Stimulated activated naive CD4-positive, alpha-beta T cell (primary cell): ENCODE data around the gene R3HDM4.

Experiments
- DNase-seq, 6 experiments: peaks; one replicate each; lab custom pipeline; 2025; lab: John Stamatoyannopoulos, UW

R3HDM4 gene

DNA sequence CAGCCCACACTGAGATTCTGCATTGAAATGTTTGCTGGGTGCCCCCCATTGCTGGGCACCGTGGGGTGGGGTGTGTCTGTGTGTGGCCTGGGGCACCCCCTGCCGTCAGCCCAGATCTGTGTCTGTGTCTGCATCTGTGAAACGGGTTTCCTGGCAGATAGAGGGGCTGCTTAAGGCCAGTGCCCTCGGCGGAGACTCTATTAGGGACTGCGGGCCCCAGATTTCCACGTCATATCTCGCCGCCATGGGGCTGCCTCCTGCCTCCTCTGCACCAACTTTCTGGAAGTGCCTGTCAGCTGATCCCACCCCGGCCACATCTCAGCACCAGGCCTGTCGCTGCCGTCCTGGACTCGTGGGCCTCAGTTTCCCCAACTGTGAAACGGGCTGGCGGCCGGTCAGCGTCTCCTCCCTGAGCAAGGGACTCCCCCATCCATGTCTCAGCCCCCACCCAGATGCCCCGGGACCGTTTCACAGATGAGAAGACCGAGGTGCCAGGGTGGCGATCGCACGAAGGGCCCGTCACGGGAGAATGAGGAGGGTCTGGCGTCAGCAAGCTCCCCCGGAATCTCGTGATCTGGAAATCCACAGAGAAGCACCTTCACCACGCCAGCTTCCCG is 34.2 kb upstream of the R3HDM4 start:
- no peak for DNase-seq

DNA sequence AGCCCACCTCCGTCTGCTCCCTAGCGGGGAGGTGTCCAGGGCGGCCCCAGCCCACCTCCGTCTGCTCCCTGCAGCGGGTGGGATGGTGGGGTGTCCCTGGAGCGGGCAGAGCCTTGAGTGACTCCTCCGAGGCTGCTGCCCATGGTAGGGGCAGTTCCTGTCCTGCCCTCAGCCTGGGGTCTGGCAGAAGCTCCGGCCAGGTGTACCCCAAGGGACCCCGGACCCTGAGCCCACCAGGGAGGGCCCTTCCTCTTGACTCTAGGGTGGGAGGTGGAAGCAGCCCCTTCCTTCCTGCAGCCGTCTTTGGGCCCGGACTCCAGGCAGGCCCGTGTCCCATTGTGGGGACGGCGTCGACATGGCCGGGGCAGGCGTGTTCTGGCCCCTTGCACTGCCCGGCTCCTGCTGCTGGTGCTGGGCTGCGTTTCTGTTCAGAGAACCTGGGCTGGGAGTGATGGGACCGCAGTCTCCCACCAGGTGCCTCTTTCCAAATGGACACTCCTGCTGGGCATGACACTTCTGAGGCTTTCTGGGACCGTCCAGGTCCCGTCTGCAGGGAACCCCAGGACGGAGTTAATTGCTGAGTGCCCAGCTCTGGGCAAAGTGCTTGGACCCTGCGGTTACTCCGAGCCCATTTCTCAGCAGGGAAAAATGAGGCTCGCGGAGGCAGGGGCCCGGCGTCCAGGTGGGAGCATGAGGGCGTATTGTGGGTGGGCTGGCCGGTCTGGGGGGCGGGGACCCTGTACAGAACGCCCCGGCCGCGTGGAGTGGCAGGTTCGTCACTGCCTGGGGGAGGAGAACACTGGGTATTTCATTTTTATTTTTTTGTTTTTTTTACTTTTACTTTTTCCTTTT is 32.6 kb upstream of the R3HDM4 start:
- DNase-seq, result no peak

GRCh38 chr19:944663-945241 is 31.7 kb upstream of the R3HDM4 start:
- no peak for DNase-seq

DNA sequence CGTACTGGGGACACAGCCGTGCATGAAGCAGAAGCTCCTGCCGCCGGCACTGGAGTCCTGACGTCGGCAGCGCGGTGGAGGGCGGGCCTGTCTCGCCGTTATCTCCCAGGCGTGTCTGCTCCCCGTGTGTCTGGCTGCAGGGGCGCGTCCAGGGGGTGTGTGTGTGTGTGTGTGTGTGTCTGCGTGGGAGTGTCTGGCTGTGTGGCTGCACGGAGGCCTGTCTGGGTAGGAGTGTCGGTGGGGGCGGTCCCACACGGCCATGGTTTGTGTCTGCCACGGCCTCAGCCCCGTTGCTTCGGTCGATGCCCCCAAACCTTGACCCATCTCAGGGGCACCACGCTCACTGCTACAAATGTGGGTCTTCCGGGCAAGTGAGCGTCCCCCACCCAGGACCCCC is 31.1 kb upstream of the R3HDM4 start:
- no peak for DNase-seq

- DNase-seq, result no peak
These were observed 30.6 kb upstream of the R3HDM4 start for GRCh38 chr19:943551-944170.

- no peak for DNase-seq
These were observed 29.2 kb upstream of the R3HDM4 start for GRCh38 chr19:942133-942645.

DNA sequence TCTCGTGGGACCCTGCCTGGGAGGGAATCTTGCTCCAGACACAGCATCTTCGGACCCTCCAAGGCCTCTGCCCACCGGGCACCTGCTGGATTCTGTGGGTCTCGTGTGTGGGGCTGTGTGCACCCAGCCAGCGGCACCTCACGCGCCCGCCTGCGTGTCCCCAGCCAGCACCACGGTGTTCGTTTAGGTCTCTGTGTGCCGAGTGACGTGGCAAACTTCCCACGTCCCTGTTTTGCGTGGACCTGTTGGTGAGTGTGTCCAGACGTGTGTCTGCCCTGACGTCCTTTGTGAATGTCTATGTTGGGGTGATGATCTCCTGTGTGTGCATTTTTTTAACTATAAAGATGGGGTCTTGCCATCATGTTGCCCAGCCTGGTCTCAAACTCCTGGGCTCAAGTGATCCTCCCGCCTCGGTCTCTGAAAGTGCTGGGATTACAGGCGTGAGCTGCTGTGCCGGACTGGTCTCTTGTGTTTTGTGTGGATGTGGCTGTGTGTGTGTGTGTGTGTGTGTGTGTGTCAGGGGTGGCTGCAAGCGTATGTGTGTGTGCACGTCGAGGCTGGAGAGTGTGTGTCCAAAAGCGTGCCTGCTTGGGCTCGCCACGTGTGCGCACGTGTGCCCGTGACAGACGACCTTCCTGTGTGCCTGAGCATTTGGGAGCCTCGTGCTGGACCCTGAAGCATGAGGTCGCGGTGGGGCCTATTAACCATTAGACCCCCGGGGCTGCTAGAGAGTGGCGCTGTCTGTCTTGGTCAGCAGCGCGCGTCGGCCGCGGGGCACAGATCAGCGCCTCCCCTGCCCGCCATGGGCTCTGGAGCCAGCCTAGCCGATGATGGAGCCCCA is 28.5 kb upstream of the R3HDM4 start:
- DNase-seq, result no peak

GRCh38 chr19:940591-941291 is 27.7 kb upstream of the R3HDM4 start:
- peak; percentile 34 to 66 (median 60) for DNase-seq

DNA sequence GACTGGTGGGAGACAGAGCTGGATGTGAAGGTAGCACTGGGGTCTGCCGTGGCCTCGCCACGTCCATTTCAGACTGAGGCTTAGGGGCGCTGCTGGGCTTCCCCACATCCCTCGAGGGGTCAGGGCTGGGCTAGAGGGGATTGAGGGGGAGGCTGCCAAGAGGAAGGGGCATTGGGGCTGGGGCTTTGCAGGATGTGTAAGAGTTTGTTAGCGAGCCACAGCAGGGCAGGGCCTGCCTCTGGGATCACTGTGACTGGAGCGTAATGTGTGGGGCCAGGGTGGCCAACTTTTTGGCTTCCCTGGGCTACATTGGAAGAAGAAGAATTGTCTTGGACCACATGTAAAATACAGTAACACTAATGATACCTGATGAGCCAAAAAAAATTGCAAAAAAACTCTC is 26.9 kb upstream of the R3HDM4 start:
- no peak for DNase-seq

DNA sequence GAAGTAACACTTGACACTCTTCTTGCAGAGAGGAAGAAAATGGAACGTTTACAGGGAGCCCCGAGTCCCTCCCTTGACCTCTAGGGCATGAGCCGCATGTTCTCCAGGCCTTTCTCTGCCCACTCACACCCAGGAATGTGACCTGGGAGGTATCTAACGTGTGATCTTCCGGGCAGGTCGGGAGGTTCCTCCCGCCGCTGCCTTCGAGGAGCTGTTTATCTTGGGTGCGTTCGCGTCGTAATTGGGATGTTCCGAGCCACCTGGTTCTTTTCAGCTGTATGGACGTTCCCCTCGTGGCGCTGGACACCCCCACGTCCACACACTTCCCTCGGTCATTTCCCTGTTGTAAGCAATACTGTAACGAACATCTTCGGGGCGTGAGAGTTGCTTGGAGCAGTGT is 26.4 kb upstream of the R3HDM4 start:
- no peak for DNase-seq

- no peak for DNase-seq
These were observed 25.4 kb upstream of the R3HDM4 start for GRCh38 chr19:938233-938923.

DNA sequence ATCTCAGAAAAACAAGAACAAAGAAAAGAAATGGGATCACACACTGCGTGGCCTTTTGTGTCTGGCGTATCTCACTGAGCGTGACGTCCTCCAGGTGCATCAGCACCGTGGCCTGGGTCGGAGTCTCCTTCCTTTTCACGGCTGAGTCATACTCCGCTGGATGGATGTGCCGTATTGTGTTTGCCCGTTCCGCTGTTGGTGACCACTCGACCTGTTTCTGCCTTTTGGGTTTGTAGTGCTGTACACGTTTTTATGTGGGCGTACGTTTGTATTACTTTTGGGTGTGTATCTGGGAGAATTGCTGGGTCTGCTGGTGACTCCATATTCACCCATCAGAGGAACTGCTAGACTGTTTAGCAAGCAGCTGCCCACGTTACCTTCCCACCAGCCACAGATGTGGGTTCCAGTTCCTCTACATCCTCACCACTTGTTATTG is 24.3 kb upstream of the R3HDM4 start:
- DNase-seq, result peak in 5 of 6 experiments; percentile 30 to 72 (median 46)

DNA sequence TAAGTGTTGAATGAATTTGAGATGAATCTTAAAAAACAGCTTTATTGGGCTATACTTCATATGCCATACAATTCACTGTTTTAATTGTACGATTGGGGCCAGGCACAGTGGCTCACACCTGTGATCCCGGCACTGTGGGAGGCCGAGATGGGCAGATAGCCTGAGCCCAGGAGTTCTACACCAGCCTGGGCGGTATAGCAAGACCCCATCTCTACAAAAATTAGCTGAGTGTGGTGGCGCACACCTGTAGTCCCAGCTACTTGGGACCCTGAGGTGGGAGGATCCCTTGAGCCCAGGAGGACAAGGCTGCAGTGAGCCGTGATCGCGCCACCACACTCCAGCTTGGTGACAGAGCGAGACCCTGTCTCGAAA is 23.1 kb upstream of the R3HDM4 start:
- no peak for DNase-seq

DNA sequence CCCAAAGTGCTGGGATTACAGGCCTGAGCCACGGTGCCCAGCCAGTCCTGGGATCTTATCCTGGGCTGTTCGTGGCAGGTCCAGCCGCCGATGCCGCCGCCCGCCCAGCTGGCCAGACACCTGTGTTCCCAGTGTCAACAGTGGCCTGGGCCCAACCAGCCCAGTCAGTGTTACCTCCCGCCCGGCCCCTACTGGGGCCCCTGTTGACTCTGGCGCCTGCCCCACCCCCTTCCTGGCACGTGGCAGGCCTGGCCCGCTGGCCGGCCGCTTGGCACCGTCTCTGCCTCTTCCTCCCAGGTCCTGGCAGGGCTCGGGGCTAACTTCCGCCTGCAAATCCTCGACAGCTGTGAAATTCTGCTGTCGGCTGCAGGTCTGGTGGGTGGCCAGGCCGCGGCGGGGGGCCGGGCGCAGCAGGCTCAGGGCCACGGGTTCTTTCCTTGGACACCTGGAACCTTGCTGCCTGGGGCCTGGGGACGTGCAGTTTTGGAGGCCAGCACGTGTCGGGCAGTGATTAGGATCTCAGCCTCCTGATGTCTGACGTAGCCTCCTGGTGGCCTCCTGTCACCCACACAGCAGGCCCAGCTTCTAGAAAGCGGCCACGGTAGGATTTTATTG is 22.0 kb upstream of the R3HDM4 start:
- no peak for DNase-seq

GRCh38 chr19:934197-934840 is 21.3 kb upstream of the R3HDM4 start:
- DNase-seq, result no peak

DNA sequence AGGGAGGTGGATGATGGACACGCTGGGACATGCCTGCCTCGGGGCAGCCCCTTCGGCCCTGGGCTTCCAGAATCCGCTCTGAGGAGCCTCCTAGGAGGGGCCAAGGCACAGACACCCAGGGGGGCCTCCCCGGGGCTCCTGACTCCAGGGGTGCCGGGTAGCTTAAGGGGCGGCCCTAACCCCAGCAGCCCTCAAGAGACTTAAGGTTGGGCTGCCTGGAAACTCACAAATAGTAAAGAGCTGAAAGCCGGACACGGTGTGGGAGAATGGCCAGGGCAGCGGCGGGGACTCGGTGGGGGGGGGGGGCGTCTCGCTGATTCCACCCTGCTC is 20.5 kb upstream of the R3HDM4 start:
- no peak for DNase-seq

- peak in 5 of 6 experiments; percentile 19 to 49 (median 25) for DNase-seq
These were observed 19.9 kb upstream of the R3HDM4 start for GRCh38 chr19:932648-933552.

DNA sequence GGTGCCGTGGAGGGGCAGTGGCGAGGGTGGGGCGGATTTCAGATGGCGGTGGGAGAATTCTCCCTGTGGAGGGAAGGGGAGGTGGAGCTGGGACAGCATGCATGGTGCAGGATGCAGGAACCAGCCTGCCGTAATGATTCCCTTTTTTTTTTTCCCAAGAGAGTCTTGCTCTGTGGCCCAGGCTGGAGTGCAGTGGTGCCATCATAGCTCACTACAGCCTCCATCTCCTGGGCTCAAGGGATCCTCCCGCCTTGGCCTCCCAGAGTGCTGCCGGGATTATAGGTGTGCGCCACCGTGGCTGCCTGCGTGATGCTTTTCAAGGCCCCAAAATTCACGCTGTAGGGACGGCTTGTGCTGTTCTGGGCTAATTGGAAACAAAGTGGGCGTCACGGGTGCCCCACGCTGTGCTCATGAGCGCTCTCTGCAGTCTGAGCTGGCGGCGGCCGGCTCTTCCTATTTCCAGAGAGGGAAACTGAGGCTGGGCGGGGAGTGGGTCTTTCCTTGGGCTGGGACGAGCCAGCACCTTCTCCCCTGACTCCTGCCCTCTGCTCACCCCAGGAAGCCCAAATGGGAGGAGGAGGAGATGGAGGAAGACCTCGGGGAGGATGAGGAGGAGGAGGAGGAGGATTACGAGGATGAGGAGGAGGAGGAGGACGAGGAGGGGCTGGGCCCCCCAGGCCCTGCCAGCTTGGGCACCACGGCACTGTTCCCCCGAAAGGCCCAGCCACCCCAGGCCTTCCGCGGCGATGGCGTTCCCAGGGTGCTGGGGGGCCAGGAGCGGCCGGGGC is 19.0 kb upstream of the R3HDM4 start:
- DNase-seq, result no peak
